ENCODE results near the gene TMEM151A.

TMEM151A gene

GRCh38 chr11:66324664-66325063, 33.0 kb downstream of the TMEM151A start:
- no peak for DNase-seq

GRCh38 chr11:66325263-66325671, 33.6 kb downstream of the TMEM151A start:
- no peak for DNase-seq

GRCh38 chr11:66326261-66327111, 34.8 kb downstream of the TMEM151A start:
- DNase-seq: peak in 1 of 4 experiments; percentile 44

GRCh38 chr11:66327171-66328030, 35.7 kb downstream of the TMEM151A start:
- DNase-seq: no peak

GRCh38 chr11:66328031-66328301, 36.3 kb downstream of the TMEM151A start:
- DNase-seq: no peak

GRCh38 chr11:66328302-66329144, 36.8 kb downstream of the TMEM151A start:
- DNase-seq: peak; percentile 58 to 70 (median 64)

GRCh38 chr11:66329165-66329673, 37.5 kb downstream of the TMEM151A start:
- no peak for DNase-seq

- DNase-seq: no peak
Observed at GRCh38 chr11:66330931-66331330, 39.2 kb downstream of the TMEM151A start.

GRCh38 chr11:66331542-66332370, 40.1 kb downstream of the TMEM151A start:
- no peak for DNase-seq

- DNase-seq: no peak
Observed at GRCh38 chr11:66332371-66333219, 40.9 kb downstream of the TMEM151A start.

- DNase-seq: no peak
Observed at GRCh38 chr11:66333220-66333877, 41.7 kb downstream of the TMEM151A start.

GRCh38 chr11:66333896-66334604, 42.4 kb downstream of the TMEM151A start:
- no peak for DNase-seq

GRCh38 chr11:66334605-66335442, 43.1 kb downstream of the TMEM151A start:
- DNase-seq: no peak

GRCh38 chr11:66335531-66336233, 44.0 kb downstream of the TMEM151A start:
- no peak for DNase-seq

- no peak for DNase-seq
Observed at GRCh38 chr11:66336234-66337102, 44.8 kb downstream of the TMEM151A start, which contains the start of gene RIN1. Gene RIN1 (minus strand): TSS chr11:66336434. CDS start chr11:66336402, 32 bp downstream.

GRCh38 chr11:66337103-66337899, 45.6 kb downstream of the TMEM151A start:
- no peak for DNase-seq

All from activated naive CD4-positive, alpha-beta T cell (primary cell).